Testis (tissue), 2 donors: ENCODE measurements around the gene ZNF525.

Experiments used
- CTCF ChIP-seq, 3 experiments: fragments of 450-650 bp in 2 of 3; fragments of 200-600 bp in 1 of 3; sonication (generic) in 1 of 3; IDR thresholded peaks; one replicate each; pipeline ENCODE4 v1.5.1; 2016 to 2019; ENCODE audit warnings: antibody characterized with exemption in 3 of 3, mild to moderate bottlenecking in 2 of 3, moderate library complexity in 1 of 3
- POLR2A ChIP-seq: fragments of 450-650 bp; IDR thresholded peaks from one replicate; pipeline ENCODE4 v1.6.1; 2017; ENCODE audit warnings: antibody characterized with exemption, mild to moderate bottlenecking, moderate library complexity

- no peak for TF ChIP-seq CTCF (IDR thresholded peaks at IDR 0.05)
- no peak for TF ChIP-seq POLR2A
Measured at GRCh38 chr19:53409505-53410204, 44.1 kb downstream of the ZNF525 start.
